GM13977 (cell line): ENCODE data around the gene MAPK14.
A peak's percentile ranks its signal among the peaks of the same experiment; 100 is the strongest.
"Not testable (repeated sequence)": the region's sequence is repeated elsewhere in the genome, so short reads cannot be mapped to it uniquely, and the experiment has no call there.

Experiments
- DNase-seq: peaks from one replicate; pipeline ENCODE4 v3.0.0; 2012; ENCODE audit warnings: low spot score
- CTCF ChIP-seq: IDR thresholded peaks from 2 replicates; pipeline ENCODE4 v1.5.1; 2012; ENCODE audit warnings: mild to moderate bottlenecking, control low read depth; ENCODE audit not compliant: insufficient read depth; ENCODE audit errors: extremely low read depth, missing control alignments
- in situ Hi-C: fragments of 300-500 bp; cut with MboI; formaldehyde crosslinking; loops from one replicate; pipeline ENCODE4 v1.12.0; 2022; ENCODE audit warnings: low sequenced_read_pairs, low pct_unique_long_range_greater_than_20kb, mixed read lengths, inconsistent platforms; ENCODE audit not compliant: unreplicated experiment

The MAPK14 gene

GRCh38 chr6:36079601-36080000 lies 52.0 kb downstream of the MAPK14 start:
- in situ Hi-C loops: no loop called here
- no peak for TF ChIP-seq CTCF
- no peak for DNase-seq

- no peak for TF ChIP-seq CTCF
- DNase-seq: no peak
- in situ Hi-C loops: loop anchor here (10.0 kb wide), 1 partner anchor 48 kb away; no protein-coding TSS in a partner anchor
These were observed 54.7 kb downstream of the MAPK14 start for GRCh38 chr6:36082318-36082717.

- no peak for DNase-seq
- no peak for TF ChIP-seq CTCF
- in situ Hi-C loops: loop anchor here (10.0 kb wide), 1 partner anchor 49 kb away; no protein-coding TSS in a partner anchor
These were observed 55.8 kb downstream of the MAPK14 start for GRCh38 chr6:36083446-36083845.

- in situ Hi-C loops: loop anchor here (10.0 kb wide), 1 partner anchor 53 kb away; no protein-coding TSS in a partner anchor
- DNase-seq: not testable (repeated sequence)
These were observed 60.6 kb downstream of the MAPK14 start for GRCh38 chr6:36088204-36088603.

- in situ Hi-C loops: loop anchor here (10.0 kb wide), 1 partner anchor 54 kb away; no protein-coding TSS in a partner anchor
- no peak for DNase-seq
These were observed 61.4 kb downstream of the MAPK14 start for GRCh38 chr6:36089048-36089447.

GRCh38 chr6:36094238-36094637 lies 66.6 kb downstream of the MAPK14 start:
- DNase-seq: no peak
- in situ Hi-C loops: no loop called here
- no peak for TF ChIP-seq CTCF

More at GRCh38 chr6:36089048-36089447, 61.4 kb downstream of the MAPK14 start:
- TF ChIP-seq CTCF: no peak

GRCh38 chr6:36094753-36095496 lies 67.3 kb downstream of the MAPK14 start:
- in situ Hi-C loops: no loop called here
- peak; percentile 59 for DNase-seq
- peak; percentile 98 for TF ChIP-seq CTCF
